NCI-H2171 (cell line): ENCODE measurements around the gene MAD1L1.

Source experiments
- DNase-seq: peaks from one replicate; lab custom pipeline; 2025; lab: John Stamatoyannopoulos, UW

The MAD1L1 gene

DNA sequence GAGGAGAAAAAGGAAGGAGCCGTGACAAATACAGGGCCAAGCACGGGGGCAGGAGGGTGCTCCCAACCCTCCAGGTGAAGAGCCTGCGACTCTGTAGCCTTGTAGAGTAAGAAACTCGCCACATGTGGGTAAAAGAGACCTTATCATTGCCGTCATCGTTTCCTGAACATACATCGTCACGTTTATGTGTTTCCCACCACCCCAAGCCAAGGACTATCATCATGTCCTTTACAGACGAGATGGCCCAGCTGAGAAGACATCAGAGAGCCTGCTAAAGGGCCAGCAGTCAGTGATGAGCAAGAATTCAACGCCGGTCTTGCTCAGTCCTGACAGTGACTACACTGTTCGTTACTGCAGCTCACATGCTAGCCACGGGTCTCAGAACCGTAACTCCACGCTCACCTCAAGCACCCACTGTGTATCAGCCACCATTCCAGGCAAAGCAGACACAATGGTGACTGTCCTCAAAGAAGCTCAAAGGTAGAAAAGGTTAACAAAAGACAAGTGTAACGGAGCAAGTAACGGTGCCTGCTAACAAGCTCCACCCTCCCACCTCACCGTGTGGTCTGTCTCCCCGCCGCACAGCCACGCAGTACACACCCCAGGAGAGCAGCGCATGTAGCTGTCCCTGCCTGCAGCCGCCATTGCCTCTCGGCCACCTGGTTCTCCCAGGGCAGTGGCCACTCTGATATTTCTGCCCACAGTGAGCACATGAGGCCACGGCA, 147.8 kb downstream of the MAD1L1 start:
- no peak for DNase-seq

DNA sequence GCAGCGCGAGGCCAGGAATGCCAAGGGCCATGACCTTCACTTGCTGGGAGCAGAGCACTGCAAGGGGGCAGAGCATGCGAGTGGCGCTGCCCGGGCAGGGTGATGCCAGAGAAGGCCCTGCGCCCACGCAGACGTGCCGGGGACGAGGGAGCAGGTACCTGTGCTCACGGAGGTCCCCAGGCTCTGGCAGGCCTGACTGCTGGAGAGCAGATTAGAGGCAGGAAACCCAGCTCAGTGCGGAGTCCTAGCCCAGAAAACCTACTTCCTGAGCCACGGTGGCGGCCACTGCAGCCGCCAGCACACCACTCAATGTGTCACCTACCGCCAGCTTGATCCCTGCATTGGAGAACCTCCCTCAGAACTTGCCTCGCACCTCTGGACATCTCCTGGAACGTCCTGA, 148.4 kb downstream of the MAD1L1 start:
- DNase-seq, result no peak

DNA sequence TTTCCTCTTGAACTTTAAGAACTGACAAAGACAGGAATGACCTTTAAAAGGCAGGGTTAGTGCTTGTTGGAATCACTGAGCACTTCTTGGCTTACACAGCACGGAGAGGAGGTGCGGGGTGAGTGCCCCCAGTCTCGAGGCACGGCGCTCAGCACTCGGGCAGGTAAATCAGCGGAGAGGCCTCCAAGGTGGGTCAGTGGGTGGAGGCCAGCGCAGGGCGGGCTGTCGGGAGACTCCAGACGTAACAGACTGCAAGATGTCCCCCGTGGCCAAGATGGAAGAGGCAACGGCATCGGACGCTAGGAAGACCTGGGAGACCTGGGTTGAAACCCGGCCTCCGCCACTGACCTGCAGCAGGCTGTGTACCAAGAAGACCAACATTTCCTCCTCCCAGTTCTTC, 149.4 kb downstream of the MAD1L1 start:
- DNase-seq, result no peak

DNA sequence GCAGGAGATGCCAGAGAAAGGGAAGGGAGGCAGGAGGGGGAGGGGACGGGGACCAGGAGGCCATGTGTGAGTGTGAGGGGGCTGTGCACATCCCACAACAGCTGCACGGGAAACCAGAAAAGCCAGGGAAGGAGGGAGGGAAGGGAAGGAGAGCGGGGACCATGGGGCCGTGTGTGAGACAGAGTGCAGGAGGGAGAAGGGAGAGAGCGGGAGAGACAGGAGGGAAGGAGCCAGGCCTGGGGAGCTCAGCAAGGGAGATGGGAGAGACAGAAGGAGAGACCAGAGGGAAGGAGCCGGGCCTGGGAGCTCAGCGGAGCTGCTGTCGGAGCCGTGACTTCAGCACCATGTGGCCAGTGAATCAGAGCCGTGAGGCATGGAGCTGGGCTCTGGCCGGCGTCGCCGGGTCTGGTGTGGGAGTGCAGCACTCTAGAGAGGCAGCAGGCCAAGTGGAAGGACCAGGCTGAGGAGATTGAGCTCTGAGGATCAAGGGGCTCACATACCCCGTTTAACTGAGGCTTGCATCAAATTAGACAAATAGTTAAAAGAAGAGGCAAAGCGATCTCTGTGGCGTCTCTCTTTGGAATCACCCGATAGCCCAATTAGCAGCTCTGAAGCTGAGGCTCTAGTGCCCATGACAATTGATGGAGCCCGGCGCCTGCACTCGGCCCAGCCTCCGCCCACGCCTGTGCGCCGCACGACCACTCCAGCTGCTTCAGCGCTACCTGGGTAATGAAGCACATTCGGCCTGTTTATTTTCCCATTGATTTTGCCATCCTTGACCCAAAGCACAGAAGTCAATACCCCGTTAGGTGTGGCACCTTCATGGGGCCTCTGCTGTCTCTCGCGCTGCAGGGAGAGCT, 150.4 kb downstream of the MAD1L1 start:
- no peak for DNase-seq

DNA sequence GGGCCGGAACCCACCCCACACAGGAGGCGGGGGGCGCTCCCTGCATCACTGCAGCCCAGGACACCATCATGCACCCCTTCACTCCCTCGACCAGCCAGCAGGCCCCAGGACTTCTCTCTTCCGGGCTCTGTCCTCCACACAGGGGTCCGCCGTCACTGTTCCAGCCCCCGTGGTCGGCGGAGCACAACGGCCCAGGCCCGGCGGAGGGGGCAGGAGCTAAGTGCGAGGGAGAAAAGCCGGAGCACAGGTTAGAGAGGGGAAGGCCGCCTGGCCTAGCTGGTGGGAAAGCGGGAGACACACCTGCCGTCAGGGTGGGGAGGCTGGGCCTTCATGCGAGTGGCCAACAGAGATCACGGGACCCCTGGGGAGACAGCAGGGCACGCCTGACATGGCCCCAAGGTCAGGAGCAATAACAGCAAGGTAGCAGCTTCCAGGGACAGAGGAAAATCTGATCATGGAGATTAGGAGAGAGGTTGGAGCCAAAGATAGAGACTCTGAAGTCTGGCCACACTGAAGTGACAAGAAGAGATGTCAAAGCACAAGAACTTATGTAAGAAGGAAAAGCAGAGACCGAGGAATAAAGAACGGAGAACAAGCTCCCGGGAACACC, 151.1 kb downstream of the MAD1L1 start:
- no peak for DNase-seq

DNA sequence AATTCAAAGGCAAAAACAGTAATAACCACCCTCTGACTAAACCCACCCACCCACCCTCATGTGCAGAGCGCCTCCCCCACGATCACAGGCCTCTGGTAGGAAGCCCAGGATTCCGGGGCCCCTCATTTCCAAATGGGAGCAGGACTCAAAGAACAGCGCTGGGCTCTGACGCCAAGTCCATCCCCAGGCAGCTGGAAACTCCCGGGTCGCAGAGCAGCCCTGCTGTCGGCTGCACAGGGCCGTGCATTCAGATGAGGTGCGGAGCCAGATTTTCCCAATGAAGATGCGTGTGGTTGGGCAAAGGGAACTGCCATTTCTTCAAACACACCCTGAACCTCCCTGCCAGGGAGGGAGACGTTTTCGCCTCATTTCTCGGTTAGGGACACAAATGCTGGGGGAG, 152.3 kb downstream of the MAD1L1 start:
- no peak for DNase-seq

DNA sequence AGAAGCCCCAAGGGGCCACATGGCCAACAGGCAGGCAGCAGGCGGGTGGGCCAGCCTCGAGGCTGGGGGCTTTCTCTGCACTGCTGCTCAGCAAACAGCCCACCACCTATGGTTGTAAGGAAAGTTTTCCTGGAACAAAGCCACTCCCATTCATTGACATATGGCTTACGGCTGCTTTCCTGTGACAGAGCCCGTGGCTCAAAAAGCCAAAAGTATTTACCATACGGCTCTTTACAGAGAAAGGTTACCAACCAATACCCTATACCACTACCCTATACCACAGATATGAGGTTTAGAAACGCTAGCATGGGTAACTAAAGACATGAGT, 152.7 kb downstream of the MAD1L1 start:
- peak; percentile 11 for DNase-seq

DNA sequence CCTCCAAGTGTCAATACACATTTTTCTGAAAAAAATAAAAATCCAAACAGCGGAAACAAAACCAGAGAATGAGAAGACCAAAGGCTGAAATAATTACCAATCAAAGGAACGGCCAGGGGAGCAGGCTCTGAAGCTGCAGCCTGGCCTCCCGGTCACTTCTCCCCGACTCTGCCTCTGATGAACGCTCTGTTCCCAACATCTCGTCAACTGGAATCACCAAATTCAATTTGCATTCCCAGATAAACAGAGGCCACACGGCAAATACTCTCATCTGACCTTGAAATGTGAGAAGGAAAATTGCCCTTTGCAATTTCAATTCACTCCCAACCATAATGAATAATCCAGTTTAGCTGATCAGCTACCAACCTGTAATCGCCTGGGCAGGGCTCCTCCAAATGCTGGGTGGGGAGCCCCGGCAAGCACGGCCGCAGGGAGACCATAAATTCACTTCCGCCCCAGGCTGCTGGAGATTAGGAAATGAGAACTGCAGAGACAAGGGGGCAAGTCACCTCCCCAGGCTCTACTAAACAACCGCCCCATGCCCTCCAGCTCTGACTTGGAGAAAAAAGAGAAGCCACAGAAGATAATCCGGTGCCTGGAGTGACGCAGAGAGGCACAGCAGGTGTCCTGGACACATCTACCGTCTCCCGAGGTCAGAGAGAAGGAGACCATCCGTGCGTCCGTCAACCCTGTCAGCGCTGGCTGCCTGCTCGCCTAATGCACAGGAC, 153.2 kb downstream of the MAD1L1 start:
- DNase-seq, result no peak

DNA sequence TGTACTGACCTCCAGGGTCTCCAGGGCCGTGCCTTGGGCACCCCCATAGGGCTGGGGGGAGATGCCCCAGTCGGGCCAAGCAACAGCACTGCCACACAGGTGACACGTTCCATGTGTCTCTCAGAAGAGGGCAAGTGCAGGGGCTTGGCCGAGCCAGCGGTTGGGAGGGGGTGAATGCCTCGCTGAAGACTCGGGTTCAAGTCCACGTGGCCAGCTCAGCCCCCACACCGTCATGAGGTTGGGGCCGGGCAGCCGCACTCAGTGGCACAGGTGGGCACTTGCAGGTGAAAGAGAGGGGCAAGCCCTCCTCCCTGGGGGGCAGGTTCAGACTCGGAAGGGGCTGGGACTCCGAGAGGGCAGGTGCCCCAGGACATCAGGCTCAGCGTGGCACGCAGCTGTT, 153.8 kb downstream of the MAD1L1 start:
- DNase-seq, result no peak

DNA sequence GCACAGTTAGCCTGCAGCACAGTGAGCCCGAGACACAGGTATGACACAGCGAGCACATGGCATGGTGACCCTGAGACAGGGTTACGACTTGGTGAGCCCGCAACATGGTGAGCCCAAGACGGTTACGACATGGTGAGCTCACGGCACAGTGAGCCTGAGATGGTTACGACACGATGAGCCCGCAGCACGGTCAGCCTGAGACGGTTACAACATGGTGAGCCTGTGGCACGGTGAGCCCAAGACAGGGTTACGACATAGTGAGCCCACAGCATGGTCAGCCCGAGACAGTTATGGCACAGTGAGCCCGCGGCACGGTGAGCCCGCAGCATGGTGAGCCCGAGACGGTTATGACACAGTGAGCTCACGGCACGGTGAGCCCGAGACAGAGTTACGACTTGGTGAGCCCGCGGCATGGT, 156.1 kb downstream of the MAD1L1 start:
- DNase-seq, result no peak

DNA sequence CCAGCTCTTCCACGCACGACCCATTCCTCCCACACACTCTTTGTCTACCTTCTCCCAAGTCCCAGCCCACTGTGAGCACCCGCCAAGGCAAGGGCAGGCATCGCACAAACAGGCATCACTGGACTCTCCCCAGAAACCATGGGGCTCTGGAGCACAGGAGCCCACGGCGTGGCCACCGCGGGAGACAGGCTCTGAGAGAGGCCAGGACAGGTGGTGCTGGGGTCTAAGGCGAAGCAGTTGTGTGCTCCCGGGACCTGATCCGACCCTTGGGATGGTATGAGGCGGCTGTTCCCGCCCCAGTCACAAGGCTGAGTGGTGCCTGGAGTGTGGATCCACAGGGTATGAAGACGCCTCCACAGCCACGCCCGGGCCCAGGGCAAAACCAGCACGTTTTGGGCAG, 156.9 kb downstream of the MAD1L1 start:
- DNase-seq, result no peak

DNA sequence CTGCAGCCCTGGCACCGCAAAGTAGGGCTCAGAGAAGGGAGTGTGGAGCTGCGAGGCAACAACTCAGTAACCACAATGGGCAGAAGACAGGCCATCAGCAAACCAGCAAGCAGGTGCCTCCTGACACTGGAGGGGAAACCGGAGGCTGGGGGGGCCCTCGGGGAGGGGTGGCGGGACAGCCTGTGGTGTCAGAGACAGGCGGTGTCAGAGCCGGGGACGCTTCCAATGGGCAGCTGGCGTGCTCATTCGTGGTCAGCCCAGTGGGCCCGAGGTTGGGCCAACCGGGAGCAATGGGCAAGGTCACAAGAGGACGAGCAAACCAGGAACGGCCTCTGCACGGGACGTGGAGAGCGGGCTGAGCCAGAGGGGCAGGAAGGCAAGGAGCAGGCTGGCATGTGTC, 158.1 kb downstream of the MAD1L1 start:
- no peak for DNase-seq

DNA sequence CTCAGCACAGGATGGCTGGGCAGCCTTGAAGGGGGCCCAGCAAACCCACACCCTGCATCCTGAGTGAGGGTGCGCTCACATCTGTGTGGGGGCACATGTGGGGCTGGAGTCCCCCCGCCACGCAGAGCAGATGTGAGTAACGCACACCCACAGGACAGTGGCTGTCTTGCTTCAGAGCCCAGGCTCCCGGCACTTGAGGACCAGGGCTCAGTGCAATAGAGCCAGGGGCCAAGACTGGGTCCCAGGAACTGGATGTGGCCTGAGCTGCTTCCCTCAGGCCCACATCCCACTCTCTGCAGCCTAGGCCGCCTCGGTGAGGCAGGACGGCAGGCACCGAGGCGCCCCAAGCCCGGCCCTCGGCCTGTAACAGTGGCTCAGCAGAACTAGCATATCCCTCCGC, 159.9 kb downstream of the MAD1L1 start:
- DNase-seq, result no peak

DNA sequence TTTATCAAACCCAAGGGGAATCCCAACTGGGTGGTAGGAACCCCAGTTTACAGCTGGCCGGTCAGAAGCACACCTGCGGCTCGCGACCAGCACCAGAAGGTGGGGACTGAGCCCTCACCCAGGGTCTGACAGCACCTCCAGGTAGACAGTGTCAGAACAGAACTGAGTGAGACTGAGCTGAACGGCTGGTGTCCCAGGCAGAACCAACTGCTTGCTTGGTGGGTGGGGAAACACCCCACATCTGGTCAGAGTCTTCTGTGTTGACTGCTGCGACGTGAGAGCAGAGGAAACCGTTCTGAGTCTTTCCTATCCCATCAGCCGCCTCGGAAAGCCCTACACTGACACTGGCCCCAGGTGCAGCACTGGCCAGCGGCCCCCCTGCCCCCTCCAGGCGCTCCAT, 160.7 kb downstream of the MAD1L1 start:
- no peak for DNase-seq

DNA sequence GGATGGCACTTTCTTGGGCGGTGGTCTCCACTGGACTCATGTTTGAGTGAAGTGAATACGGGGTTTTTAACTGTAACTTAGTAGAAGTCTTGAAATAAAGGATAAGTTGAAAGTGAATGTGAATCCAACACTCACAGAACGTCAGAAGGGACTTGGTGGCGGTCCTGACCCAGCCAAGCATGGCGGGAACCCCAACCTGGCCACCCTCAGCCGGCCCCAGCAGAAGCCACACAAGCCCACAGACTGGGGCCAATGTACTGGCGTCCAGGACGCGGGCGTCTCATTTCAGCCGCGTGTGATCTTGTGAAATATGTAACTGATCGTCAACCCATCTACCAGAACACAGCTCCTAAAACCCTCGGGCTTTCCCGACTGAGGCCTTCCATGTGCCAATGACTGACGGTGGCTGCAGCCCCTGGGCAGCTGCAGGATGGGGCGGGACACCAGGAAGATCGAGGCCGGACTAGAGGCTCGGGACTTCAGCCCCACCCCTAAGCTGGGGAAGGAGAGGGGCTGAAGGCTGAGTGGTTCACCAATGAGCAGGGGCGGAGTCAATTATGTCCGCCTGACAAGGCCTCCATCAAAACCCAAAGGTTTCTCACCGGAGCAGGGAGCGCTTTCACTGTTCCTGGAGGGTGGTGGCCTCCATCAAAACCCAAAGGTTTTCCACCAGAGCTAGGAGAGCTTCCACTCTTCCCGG, 161.5 kb downstream of the MAD1L1 start:
- DNase-seq, result no peak

DNA sequence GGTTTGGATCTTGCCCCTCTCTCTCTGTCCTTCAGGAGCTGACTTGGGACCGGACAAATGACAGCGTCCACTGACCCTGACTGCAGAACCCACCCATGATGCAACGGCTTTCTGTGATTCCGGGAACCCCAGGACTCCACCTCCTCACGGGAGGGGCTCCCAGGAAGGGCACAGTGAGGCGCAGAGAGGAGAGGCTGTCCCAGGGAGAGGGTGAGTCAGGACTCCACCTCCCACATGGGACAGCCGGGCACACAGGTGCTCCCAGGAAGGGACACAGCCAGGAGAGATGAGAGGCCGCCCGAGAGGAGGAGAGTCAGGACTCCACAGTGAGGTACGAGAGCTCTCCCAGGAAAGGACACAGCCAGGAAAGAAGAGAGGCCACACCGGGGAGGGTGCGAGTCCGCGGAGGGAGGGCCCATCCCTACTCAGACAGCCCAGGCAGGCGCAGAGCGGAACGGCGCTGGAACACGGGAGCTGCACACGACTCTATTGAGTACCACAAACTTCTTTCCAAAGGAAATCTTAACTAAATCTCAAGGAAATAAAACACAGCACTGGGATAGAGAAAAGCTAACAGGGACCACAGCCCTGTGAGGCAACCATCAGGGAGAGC, 162.5 kb downstream of the MAD1L1 start:
- no peak for DNase-seq

DNA sequence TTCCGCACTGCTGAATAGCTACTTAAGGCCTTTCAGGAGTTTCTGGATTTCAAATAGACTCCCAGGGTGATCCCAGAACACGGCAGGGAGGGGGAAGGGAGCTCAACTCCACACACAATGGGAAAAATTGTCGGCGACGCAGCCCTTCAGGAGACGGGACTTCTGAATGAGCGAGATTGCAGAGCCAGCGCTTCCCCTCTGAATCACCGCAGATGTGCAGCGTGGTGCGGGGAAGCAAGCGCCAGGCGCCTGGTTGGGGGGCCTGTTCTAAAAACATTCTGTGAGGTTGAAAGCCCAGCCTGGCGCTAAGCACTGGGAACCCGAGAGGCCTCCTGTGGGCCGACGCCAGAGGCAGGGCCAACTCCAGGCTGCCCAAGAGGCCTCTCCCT, 163.3 kb downstream of the MAD1L1 start:
- no peak for DNase-seq

DNA sequence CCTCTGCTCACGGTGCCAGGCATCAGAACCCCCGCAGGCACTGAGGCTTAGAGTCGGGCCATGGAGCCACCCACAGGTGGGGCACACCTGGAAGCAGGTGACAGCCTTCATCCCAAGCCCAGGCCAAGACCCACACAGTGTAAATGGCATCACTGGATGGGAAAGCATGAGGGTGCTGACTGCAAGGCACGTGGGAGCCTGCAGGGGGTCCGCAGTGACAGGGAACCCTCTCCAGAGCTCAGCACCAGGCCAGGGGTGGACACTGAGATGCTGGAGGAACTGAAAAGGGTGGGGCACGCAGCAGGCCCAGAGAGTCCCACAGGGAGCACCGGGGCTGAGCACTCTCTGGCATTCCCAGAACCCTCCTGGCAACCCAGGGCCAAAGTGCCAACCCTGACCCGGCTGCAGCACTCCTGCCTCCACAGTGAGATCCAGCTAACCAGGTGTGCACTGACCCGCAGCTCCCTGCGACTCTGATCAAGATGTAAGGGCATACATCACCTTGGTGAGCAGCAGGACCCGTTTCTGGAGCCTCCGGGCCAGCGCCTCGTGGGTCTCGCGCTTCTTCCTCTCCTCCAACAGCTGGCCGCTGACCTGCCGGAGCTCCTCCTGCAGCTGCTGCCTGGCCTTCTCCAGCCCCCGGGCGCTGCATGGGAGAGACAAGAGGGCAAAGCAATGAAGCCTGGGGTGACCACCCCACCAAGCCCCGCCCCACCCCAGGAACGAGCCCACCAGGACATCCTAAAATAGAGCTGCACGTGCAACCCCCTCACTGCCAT, 163.9 kb downstream of the MAD1L1 start:
- DNase-seq, result no peak

DNA sequence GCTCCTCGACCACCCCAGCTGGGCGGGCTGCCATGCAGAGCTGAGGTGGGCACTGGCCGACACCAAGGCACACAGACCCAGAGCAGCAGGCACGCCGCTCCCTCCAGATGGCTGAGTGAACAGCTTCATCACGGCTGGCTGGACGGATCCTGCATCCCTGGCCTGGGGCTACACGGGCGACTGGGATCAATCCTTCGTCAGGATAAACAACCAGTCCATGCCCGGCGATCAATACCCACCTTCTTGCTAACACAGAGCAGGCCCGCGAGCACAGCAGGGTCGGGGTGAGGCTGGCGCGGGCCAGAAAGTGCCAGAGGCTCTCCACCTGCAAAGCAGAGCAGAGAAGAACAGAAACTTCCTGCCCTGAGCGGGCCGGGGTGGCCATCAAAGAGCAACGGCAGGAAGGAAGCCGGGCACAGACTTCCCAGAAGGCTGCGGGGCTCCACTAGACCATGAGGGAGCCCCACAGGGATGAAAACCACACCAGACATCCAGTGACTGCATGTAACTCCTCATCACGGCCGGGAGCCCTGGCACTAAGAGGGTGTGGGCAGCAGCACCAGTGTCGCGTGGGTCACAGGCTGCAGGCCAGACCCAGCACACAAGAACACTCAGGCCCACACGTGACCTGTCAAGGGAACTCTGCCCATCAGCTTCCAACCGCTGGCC, 166.4 kb downstream of the MAD1L1 start:
- no peak for DNase-seq

DNA sequence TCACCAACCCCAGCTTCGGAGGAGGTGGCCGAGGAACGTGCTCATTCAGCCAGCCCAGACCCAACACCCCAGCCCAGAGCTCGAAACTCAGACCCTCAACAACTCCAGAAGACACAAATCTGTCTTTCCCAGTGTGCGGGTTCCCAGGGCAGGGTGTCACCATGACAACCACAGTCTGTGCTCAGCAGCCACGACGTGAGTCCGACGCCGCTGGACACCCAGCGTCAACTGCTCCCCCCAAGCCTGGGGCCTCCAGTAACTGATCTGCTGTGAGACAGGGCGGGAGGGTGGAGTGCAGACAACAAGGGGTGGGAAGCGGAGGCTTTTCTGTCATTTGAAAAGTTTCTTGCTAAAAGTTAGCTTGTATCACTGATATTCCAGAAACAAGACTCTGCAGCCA, 167.2 kb downstream of the MAD1L1 start:
- DNase-seq, result no peak
